K562 (cell line): ENCODE results near the gene MRPL37. TPM values are rescaled to one million over a fixed set of nuclear protein-coding genes. Genes with fewer than 3 reads are reported as not detected.

Source experiments
- CTBP1 ChIP-seq: fragments of 450-650 bp; IDR thresholded peaks from 2 replicates; pipeline ENCODE4 v1.6.1; 2016; ENCODE audit warnings: borderline replicate concordance
- DIDO1 ChIP-seq: fragments of 450-650 bp; IDR thresholded peaks from 2 replicates; pipeline ENCODE4 v1.6.1; 2016; ENCODE audit warnings: low read depth, missing biosample characterization, missing genetic modification characterization
- E2F5 ChIP-seq: sonication (generic); formaldehyde crosslinking; IDR thresholded peaks from 2 replicates; pipeline ENCODE4 v1.8.0; 2022; ENCODE audit warnings: mild to moderate bottlenecking, missing genetic modification reagents
- ELK1 ChIP-seq: sonication (generic); formaldehyde crosslinking; IDR thresholded peaks from 2 replicates; pipeline ENCODE4 v1.8.1; 2022; ENCODE audit warnings: missing genetic modification reagents
- ESRRA ChIP-seq: fragments of 450-650 bp; IDR thresholded peaks from 2 replicates; pipeline ENCODE4 v1.6.1; 2014; ENCODE audit warnings: low read depth, mild to moderate bottlenecking, moderate library complexity, borderline replicate concordance
- HMG20A ChIP-seq: fragments of 450-650 bp; formaldehyde crosslinking; conservative IDR thresholded peaks from 2 replicates; pipeline ENCODE4 v1.4.0; 2020; ENCODE audit warnings: mild to moderate bottlenecking, mixed read lengths
- JUNB ChIP-seq: fragments of 450-650 bp; formaldehyde crosslinking; conservative IDR thresholded peaks from 2 replicates; pipeline ENCODE4 v1.4.0; 2020; ENCODE audit warnings: mild to moderate bottlenecking
- MNT ChIP-seq, 2 experiments: fragments of 450-650 bp; conservative IDR thresholded peaks; 2 replicates each; pipeline ENCODE4 v1.6.1; 2017; ENCODE audit warnings: mild to moderate bottlenecking in 2 of 2, moderate library complexity in 2 of 2
- NR2C2 ChIP-seq, 2 experiments: fragments of 200-800 bp in 1 of 2; sonication (Bioruptor generic) in 1 of 2; sonication (generic) in 1 of 2; formaldehyde crosslinking in 1 of 2; IDR thresholded peaks; 2 replicates each; pipeline versions ENCODE4 v1.6.1 to v1.8.0; 2016 to 2022; ENCODE audit warnings: mild to moderate bottlenecking in 1 of 2, missing compliant biosample characterization in 1 of 2, missing genetic modification characterization in 1 of 2, missing genetic modification reagents in 1 of 2
- PHB ChIP-seq: fragments of 250-450 bp; sonication (Bioruptor Pico); IDR thresholded peaks from 2 replicates; pipeline ENCODE4 v1.5.0; 2021
- PRPF4 ChIP-seq: fragments of 200-400 bp; formaldehyde crosslinking; IDR thresholded peaks from one replicate; pipeline ENCODE4 v1.6.1; 2017; ENCODE audit warnings: low read length, low read depth, mild to moderate bottlenecking; ENCODE audit not compliant: insufficient read depth, poor library complexity, severe bottlenecking
- RBM22 ChIP-seq: fragments of 200-400 bp; formaldehyde crosslinking; IDR thresholded peaks from 2 replicates; pipeline ENCODE4 v1.6.1; 2018; ENCODE audit warnings: low read length, low read depth; ENCODE audit not compliant: poor library complexity, severe bottlenecking
- SMARCE1 ChIP-seq: fragments of 450-650 bp; IDR thresholded peaks from 2 replicates; pipeline ENCODE4 v1.7.1; 2016; ENCODE audit warnings: mild to moderate bottlenecking
- SOX6 ChIP-seq: fragments of 450-650 bp; IDR thresholded peaks from 2 replicates; pipeline ENCODE4 v1.6.1; 2014; ENCODE audit warnings: mild to moderate bottlenecking
- TCF15 ChIP-seq: fragments of 250-450 bp; sonication (Bioruptor Pico); IDR thresholded peaks from 2 replicates; pipeline ENCODE4 v1.8.0; 2022; ENCODE audit warnings: moderate library complexity, mild to moderate bottlenecking, inconsistent platforms
- TEAD1 ChIP-seq, 2 experiments: fragments of 450-650 bp in 1 of 2; sonication (generic) in 1 of 2; formaldehyde crosslinking; IDR thresholded peaks; 2 replicates each; pipeline versions ENCODE4 v1.4.0 to v1.8.0; 2020 to 2022; ENCODE audit warnings: mild to moderate bottlenecking in 2 of 2, missing genetic modification reagents in 1 of 2
- ZNF143 ChIP-seq: sonication (generic); formaldehyde crosslinking; IDR thresholded peaks from 2 replicates; pipeline ENCODE4 v1.9.0; 2022; ENCODE audit warnings: mild to moderate bottlenecking, missing genetic modification reagents
- ZNF274 ChIP-seq: IDR thresholded peaks from 2 replicates; pipeline ENCODE4 v1.6.1; 2011; ENCODE audit warnings: low read depth, mild to moderate bottlenecking, low read length, moderate library complexity, borderline replicate concordance
- polyA plus RNA-seq, 8 experiments: library from polyadenylated mRNA; depleted of rRNA in 4 of 8; stranded (reverse) in 5 of 8; unstranded in 3 of 8; fragments of >200 nt; fragmentation: Nextera tagmentation in 2 of 8; fragmentation: Illumina TruSeq in 1 of 8; extraction: Ambion mirVana in 2 of 8; extraction: Trizol in 1 of 8; gene quantifications; 2 replicates each; pipeline versions ENCODE4 v1.2.1 to v1.2.3, GENCODE V29; 2011 to 2014; ENCODE audit warnings: inconsistent platforms in 1 of 8, missing spikeins in 1 of 8
- total RNA-seq, 7 experiments: library from RNA; depleted of rRNA in 6 of 7; stranded (reverse); fragments of >200 nt in 6 of 7; fragmentation: Illumina TruSeq in 2 of 7; extraction: Trizol in 2 of 7; gene quantifications; 2 replicates each; pipeline versions ENCODE4 v1.2.1 to v1.2.3, GENCODE V29; 2011 to 2021; ENCODE audit warnings: low replicate concordance in 1 of 7

MRPL37 gene
- total and polyA plus RNA-seq, 9 of the 15 experiments (the other 6 are each of a cell fraction or from before 2014, with no cell fraction given) = 52.2 to 303 (median 180) TPM

GRCh38 chr1:54199765-54200518, at the start of gene MRPL37, which contains the start of gene CYB5RL (continued):
- no peak for TF ChIP-seq ELK1 (CRISPR knock-in tag)
- TF ChIP-seq DIDO1 (tag) = peak; percentile 90
- no peak for TF ChIP-seq HMG20A (CRISPR knock-in tag)
- TF ChIP-seq PRPF4 = no peak
- no peak for TF ChIP-seq TCF15 (CRISPR knock-in tag)
- TF ChIP-seq NR2C2 (CRISPR knock-in tag; IDR thresholded peaks at IDR 0.05) = no peak
- peak; percentile 33; the same call in 1 of the 2 replicates for TF ChIP-seq NR2C2 (tag; IDR thresholded peaks at IDR 0.05)
- peak; percentile 7; the same call in 1 of the 2 replicates for TF ChIP-seq SOX6
- peak; percentile 60 for TF ChIP-seq RBM22
- peak; percentile 71 to 89 for TF ChIP-seq MNT (conservative IDR thresholded peaks at IDR 0.05)
- TF ChIP-seq ESRRA = peak; percentile 15; the same call in 1 of the 2 replicates
- TF ChIP-seq PHB (CRISPR knock-in tag) = peak; percentile 69; the same call in 1 of the 2 replicates
- TF ChIP-seq ZNF274 = no peak
- no peak for TF ChIP-seq JUNB
- TF ChIP-seq ZNF143 (CRISPR knock-in tag) = peak; percentile 81
- TF ChIP-seq SMARCE1 = peak; percentile 53; the same call in 1 of the 2 replicates
- 0 out of 2 replicates have a peak, but pooled peaks have one; percentile 82 for TF ChIP-seq E2F5
- TF ChIP-seq TEAD1 (CRISPR knock-in tag; IDR thresholded peaks at IDR 0.05) = peak in 1 of 2 experiments; percentile 29; a peak in 1 of 4 replicates
- peak; percentile 81; the same call in 1 of the 2 replicates for TF ChIP-seq CTBP1
